ACC112 (cell line): Measurements from ENCODE around the gene UBR1.
A peak's percentile ranks its signal among the peaks of the same experiment; 100 is the strongest.
"Not testable (repeated sequence)": the region's sequence is repeated elsewhere in the genome, so short reads cannot be mapped to it uniquely, and the experiment has no call there.

Experiments used
- H2AFZ ChIP-seq: fragments of 200-600 bp; sonication (generic); one replicate; pipeline ENCODE4 v1.6.0; 2017; ENCODE audit warnings: antibody characterized with exemption, low read length; ENCODE audit not compliant: unreplicated experiment
- H3K27ac ChIP-seq: fragments of 200-600 bp; sonication (generic); 2 replicates; pipeline ENCODE4 v1.5.1; 2014; ENCODE audit warnings: low read depth, mild to moderate bottlenecking, antibody characterized with exemption, low read length, moderate library complexity
- H3K27me3 ChIP-seq: fragments of 200-600 bp; sonication (generic); 2 replicates; pipeline ENCODE4 v1.6.1; 2014; ENCODE audit warnings: mild to moderate bottlenecking, antibody characterized with exemption, low read length, moderate library complexity, mixed read lengths; ENCODE audit not compliant: insufficient read depth
- H3K36me3 ChIP-seq: fragments of 200-600 bp; sonication (generic); 2 replicates; pipeline ENCODE4 v1.6.1; 2016; ENCODE audit warnings: mild to moderate bottlenecking, antibody characterized with exemption, low read length, moderate library complexity, mixed read lengths; ENCODE audit not compliant: insufficient read depth
- H3K4me1 ChIP-seq: fragments of 200-600 bp; sonication (generic); one replicate; pipeline ENCODE4 v1.6.1; 2016; ENCODE audit warnings: low read length, mixed read lengths; ENCODE audit not compliant: insufficient read depth, unreplicated experiment, control insufficient read depth
- H3K4me3 ChIP-seq: fragments of 200-600 bp; sonication (generic); 2 replicates; pipeline ENCODE4 v1.5.1; 2014; ENCODE audit warnings: mild to moderate bottlenecking, low read depth, low read length
- H3K79me2 ChIP-seq: fragments of 200-600 bp; sonication (generic); one replicate; pipeline ENCODE4 v1.6.0; 2016; ENCODE audit warnings: low read length; ENCODE audit not compliant: control insufficient read depth, unreplicated experiment, insufficient read depth

Gene UBR1

DNA sequence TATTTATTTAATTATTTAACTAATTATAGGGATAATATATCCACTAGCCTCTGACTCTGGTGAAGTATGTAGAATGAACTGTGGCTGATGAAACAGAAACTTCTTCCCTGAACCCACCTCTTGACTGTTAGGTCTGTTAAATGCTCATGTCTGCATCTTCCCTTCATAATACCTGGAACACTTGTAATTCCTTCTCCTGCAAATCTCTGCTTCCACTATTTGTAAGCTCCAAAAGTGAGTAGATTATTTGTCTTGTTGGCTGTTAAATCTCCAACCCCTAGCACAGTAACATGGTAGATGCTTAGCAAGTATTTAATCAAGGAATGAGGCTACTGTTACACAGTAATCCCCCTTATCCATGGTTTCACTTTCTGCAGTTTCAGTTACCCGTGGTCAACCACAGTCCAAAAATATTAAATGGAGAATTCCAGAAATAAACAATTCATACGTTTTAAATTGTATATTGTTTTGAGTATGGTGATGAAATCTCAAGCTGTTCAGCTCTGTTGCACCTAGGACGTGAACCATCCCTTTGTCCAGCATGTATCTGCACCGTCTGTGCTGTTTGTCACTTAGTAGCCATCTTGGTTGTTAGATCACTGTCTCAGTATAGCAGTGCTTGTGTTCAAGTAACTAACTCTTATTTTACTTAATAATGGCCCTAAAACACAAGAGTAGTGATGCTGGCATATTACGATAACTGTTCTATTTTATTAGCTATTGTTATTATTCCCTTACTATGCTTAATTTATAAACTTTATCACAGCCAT is 190.9 kb downstream of the UBR1 start:
- peak overlapping the region; percentile 16 for H2AFZ ChIP-seq
- H3K27me3 ChIP-seq = no peaks in the 10 kb centered on the region
- no peak overlapping the region for H3K27ac ChIP-seq
- peak overlapping the region; percentile 64 for H3K4me3 ChIP-seq
- no peaks in the 10 kb centered on the region for H3K36me3 ChIP-seq
- peaks cover 20% of the 10 kb centered on the region for H3K79me2 ChIP-seq
- H3K4me1 ChIP-seq = peaks cover 6% of the 10 kb centered on the region

DNA sequence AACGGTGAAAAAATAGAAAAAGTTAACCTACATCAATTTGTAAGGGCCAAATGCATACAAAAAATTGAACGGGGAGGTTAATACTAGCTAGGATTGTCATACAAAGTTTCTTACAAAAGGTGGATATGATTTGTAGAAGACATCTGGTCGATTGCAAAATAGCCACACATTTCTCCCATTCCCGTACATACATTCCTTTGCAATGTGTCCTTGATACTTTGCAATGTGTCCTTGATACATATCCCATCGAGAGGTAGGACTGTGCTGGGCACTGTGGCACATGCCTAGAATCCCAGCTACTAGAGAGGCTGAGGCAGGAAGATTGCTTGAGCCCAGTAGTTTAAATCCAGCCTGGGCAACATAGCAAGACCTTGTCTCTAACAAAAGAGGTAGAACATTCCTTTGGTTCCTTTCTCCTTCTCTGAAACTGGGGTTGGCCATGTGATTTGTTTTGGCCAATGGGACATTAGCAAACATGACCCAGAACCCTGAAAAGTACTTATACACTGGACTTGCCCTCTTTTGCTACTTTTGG is 194.7 kb downstream of the UBR1 start:
- Histone ChIP-seq H3K27ac (no peak overlapping the region), H3K36me3 (no peaks in the 10 kb centered on the region), H3K27me3 (no peaks in the 10 kb centered on the region), H2AFZ (no peak overlapping the region), H3K4me3 (no peak overlapping the region), H3K4me1 (no peaks in the 10 kb centered on the region), H3K79me2 (peaks cover 3% of the 10 kb centered on the region)

DNA sequence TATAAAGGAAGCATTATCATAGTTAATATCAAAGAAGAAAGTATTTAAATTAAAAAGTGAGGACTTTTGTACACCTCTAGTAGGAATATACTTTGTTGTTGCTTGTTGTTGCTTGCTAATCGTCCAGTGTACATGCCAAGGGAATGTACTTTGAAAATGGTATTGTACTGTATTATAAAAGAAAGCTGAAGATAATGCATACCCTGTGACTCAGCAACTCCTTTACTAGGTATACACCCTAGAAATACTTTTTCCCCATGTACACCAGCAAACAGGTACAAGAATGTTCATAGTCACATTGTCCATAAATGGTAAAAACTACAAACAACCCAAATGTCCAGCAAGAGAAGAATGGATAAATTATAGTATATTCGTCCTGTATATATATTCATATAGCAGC is 197.3 kb downstream of the UBR1 start:
- H3K36me3 ChIP-seq = no peaks in the 10 kb centered on the region
- peaks cover 3% of the 10 kb centered on the region for H3K79me2 ChIP-seq
- H3K4me1 ChIP-seq = no peaks in the 10 kb centered on the region
- no peaks in the 10 kb centered on the region for H3K27me3 ChIP-seq
- H3K4me3 ChIP-seq = no peak overlapping the region
- no peak overlapping the region for H2AFZ ChIP-seq
- H3K27ac ChIP-seq = no peak overlapping the region

DNA sequence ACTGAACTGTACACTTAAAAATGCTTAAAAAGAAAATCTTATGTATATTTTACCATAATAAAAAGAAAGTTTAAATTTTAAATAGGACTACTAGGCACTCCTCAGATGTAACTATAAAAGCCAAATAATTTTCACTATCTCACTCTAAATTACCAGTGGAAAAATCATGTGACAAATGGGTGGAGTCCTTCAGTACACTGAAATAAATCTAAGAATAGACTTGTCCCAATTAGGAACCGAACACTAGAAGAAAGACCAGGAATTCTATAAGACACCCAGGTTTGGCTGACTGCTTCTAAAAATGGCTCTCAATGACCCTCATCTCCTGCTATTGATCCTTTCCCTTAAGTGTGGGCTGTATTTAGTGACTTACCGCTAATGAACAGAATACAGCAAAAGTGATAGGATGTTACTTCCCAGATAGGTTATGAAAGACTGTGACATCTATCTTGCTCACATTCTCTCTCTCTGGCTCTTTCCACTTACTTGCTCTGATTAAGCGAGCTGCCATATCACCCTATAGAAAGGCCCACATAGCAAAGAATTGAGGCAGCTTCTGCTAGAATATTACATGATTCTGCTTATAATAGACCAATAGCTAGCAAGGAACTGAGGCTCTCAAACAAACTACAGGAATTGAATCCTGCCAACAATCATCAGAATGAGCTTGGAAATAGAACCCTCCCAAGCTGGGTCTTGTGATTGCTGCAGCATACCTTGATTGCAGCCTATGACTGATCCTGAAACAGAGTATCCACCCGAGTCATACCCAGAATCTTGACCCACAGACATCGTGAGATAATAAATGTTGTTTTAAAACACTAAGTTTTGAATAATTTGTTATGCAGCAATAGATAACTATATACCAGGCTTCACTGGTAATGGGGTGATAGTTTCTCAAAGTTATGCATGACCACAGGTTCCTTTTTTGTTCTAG is 202.2 kb downstream of the UBR1 start:
- Histone ChIP-seq H3K79me2 (peaks cover 3% of the 10 kb centered on the region), H2AFZ (no peak overlapping the region), H3K27me3 (no peaks in the 10 kb centered on the region), H3K36me3 (no peaks in the 10 kb centered on the region), H3K4me1 (no peaks in the 10 kb centered on the region), H3K27ac (no peak overlapping the region), H3K4me3 (no peak overlapping the region)

DNA sequence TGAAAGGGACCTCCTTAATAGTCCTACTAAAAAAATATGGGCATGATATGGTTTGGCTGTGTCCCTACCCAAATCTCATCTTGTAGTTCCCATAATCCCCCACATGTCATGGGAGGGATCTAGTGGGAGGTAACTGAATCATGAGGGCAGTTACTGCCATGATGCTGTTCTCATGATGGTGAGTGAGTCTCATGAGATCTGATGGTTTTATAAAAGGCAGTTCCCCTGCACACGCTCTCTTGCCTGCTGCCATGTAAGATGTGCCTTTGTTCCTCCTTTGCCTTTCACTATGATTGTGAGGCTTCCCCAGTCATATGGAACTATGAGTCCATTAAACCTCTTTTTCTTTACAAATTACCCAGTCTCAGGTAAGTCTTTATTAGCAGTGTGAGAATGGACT is 211.9 kb downstream of the UBR1 start:
- H3K27me3 ChIP-seq, H3K4me3 ChIP-seq, H2AFZ ChIP-seq, H3K36me3 ChIP-seq, H3K79me2 ChIP-seq, H3K27ac ChIP-seq: not testable (repeated sequence)
- peaks cover 16% of the 10 kb centered on the region for H3K4me1 ChIP-seq
